Measurements from ENCODE around the gene VWCE. TPM values are rescaled to one million over a fixed set of nuclear protein-coding genes. Genes with fewer than 3 reads are reported as not detected.

VWCE gene
- total and polyA plus RNA-seq, 11 donors: 0.17 to 1.7 (median 0.66) TPM; not detected in 1

Other genes with a start within 250 kb of the VWCE start
- 1 to 10 TPM in 2 of 9 donors, under 1 TPM in 6, not detected in 1; 0.12 to 6.0 (median 0.23) TPM for gene CD5, start 192.8 kb downstream of the VWCE start, total RNA-seq
- gene CD5, start 192.8 kb downstream of the VWCE start, polyA plus RNA-seq: under 1 TPM in 1 of 2 donors, not detected in 1; 0.10 TPM
- 10 to 100 TPM; 11.4 to 27.6 (median 17.1) TPM for gene VPS37C, start 133.9 kb downstream of the VWCE start, total RNA-seq
- gene VPS37C, start 133.9 kb downstream of the VWCE start, polyA plus RNA-seq: 10 to 100 TPM; 11.0 to 29.0 TPM
- 1 to 10 TPM in 3 of 9 donors, under 1 TPM in 1, not detected in 5; 0.16 to 3.1 (median 1.4) TPM for gene PGA3, start 91.8 kb downstream of the VWCE start, total RNA-seq
- 1 to 10 TPM in 1 of 2 donors, under 1 TPM in 1; 0.21 to 2.7 TPM for gene PGA3, start 91.8 kb downstream of the VWCE start, polyA plus RNA-seq
- gene PGA4, start 73.0 kb downstream of the VWCE start, total RNA-seq: 1 to 10 TPM in 3 of 9 donors, under 1 TPM in 3, not detected in 3; 0.21 to 5.9 (median 1.1) TPM
- gene PGA4, start 73.0 kb downstream of the VWCE start, polyA plus RNA-seq: 1 to 10 TPM in 1 of 2 donors, under 1 TPM in 1; 0.43 to 1.2 TPM
- 1 to 10 TPM in 1 of 9 donors, under 1 TPM in 4, not detected in 4; 0.14 to 2.2 (median 0.42) TPM for gene PGA5, start 54.1 kb downstream of the VWCE start, total RNA-seq
- gene PGA5, start 54.1 kb downstream of the VWCE start, polyA plus RNA-seq: under 1 TPM; 0.04 to 0.27 TPM
- 100 to 1,000 TPM; 121 to 156 (median 130) TPM for gene DDB1, start 37.8 kb upstream of the VWCE start, total RNA-seq
- gene DDB1, start 37.8 kb upstream of the VWCE start, polyA plus RNA-seq: 100 to 1,000 TPM in 1 of 2 donors, 10 to 100 TPM in 1; 78.8 to 158 TPM
- 10 to 100 TPM in 8 of 9 donors, 1 to 10 TPM in 1; 10.0 to 31.2 (median 16.8) TPM for gene TKFC, start 37.9 kb upstream of the VWCE start, total RNA-seq
- gene TKFC, start 37.9 kb upstream of the VWCE start, polyA plus RNA-seq: 10 to 100 TPM; 10.7 to 16.2 TPM
- 10 to 100 TPM in 6 of 9 donors, 1 to 10 TPM in 3; 6.7 to 23.9 (median 11.9) TPM for gene CYB561A3, start 66.6 kb upstream of the VWCE start, total RNA-seq
- 10 to 100 TPM in 1 of 2 donors, 1 to 10 TPM in 1; 7.6 to 12.3 TPM for gene CYB561A3, start 66.6 kb upstream of the VWCE start, polyA plus RNA-seq
- 10 to 100 TPM; 15.7 to 27.0 (median 19.0) TPM for gene TMEM138, start 67.1 kb upstream of the VWCE start, total RNA-seq
- gene TMEM138, start 67.1 kb upstream of the VWCE start, polyA plus RNA-seq: 10 to 100 TPM; 19.5 to 29.3 TPM
- gene TMEM216, start 97.3 kb upstream of the VWCE start, total RNA-seq: 1 to 10 TPM; 2.8 to 9.3 (median 4.8) TPM
- gene TMEM216, start 97.3 kb upstream of the VWCE start, polyA plus RNA-seq: 1 to 10 TPM; 4.5 to 7.1 TPM
- gene CPSF7, start 134.7 kb upstream of the VWCE start, total RNA-seq: 10 to 100 TPM; 27.3 to 52.4 (median 37.6) TPM
- 10 to 100 TPM; 24.3 to 32.4 TPM for gene CPSF7, start 134.7 kb upstream of the VWCE start, polyA plus RNA-seq
- gene SDHAF2, start 134.8 kb upstream of the VWCE start, total RNA-seq: 100 to 1,000 TPM in 1 of 9 donors, 10 to 100 TPM in 8; 25.7 to 124 (median 33.7) TPM
- gene SDHAF2, start 134.8 kb upstream of the VWCE start, polyA plus RNA-seq: 10 to 100 TPM; 45.0 to 46.5 TPM
- 1 to 10 TPM in 5 of 9 donors, under 1 TPM in 4; 0.15 to 4.2 (median 1.1) TPM for gene LRRC10B, start 213.4 kb upstream of the VWCE start, total RNA-seq
- 1 to 10 TPM in 1 of 2 donors, under 1 TPM in 1; 0.76 to 1.3 TPM for gene LRRC10B, start 213.4 kb upstream of the VWCE start, polyA plus RNA-seq

All from heart left ventricle (tissue), 11 donors.